Measurements from ENCODE around the gene CCDC167. TPM values are rescaled to one million over a fixed set of nuclear protein-coding genes. Genes with fewer than 3 reads are reported as not detected.

Gene CCDC167
- total RNA-seq, 1 experiment from 2014 or later, result 32.3 TPM

- H3K9me3 Mint-ChIP-seq (ENCODE audit: unreplicated experiment), result no peaks in the 10 kb centered on the region
- POLR2A ChIA-PET, result no interaction called here
- CTCF ChIA-PET, result no interaction called here
- BruUV-seq (replicated peaks), result no TSS peak
- DNase-seq, result no peak
- TF ChIP-seq, protein P1, sequence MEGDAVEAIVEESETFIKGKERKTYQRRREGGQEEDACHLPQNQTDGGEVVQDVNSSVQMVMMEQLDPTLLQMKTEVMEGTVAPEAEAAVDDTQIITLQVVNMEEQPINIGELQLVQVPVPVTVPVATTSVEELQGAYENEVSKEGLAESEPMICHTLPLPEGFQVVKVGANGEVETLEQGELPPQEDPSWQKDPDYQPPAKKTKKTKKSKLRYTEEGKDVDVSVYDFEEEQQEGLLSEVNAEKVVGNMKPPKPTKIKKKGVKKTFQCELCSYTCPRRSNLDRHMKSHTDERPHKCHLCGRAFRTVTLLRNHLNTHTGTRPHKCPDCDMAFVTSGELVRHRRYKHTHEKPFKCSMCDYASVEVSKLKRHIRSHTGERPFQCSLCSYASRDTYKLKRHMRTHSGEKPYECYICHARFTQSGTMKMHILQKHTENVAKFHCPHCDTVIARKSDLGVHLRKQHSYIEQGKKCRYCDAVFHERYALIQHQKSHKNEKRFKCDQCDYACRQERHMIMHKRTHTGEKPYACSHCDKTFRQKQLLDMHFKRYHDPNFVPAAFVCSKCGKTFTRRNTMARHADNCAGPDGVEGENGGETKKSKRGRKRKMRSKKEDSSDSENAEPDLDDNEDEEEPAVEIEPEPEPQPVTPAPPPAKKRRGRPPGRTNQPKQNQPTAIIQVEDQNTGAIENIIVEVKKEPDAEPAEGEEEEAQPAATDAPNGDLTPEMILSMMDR (IDR thresholded peaks at IDR 0.05; ENCODE audit: insufficient read depth in 1 of 2, low read depth in 1 of 2, low read length in 1 of 2, severe bottlenecking in 1 of 2, unreplicated experiment in 1 of 2), result no peak
- H3K36me3 Mint-ChIP-seq (ENCODE audit: insufficient read depth, unreplicated experiment), result no peaks in the 10 kb centered on the region
- Histone ChIP-seq H3K36me3 (ENCODE audit: control insufficient read depth, insufficient read depth, low read length) (no peaks in the 10 kb centered on the region), H3K27me3 (replicated peaks; ENCODE audit: control insufficient read depth, insufficient read depth, low read length) (no peaks in the 10 kb centered on the region), H3K4me3 (ENCODE audit: low read depth, low read length) (no peak overlapping the region), H3K9me3 (no peaks in the 10 kb centered on the region), H3K4me1 (peaks cover 8% of the 10 kb centered on the region)
- no peaks in the 10 kb centered on the region for H3K4me1 Mint-ChIP-seq (ENCODE audit: low read depth, unreplicated experiment)
- intact Hi-C loops (cut with micrococcal nuclease; ENCODE audit: unreplicated experiment), result no loop called here
- H3K4me3 Mint-ChIP-seq (ENCODE audit: unreplicated experiment), result no peak overlapping the region
- H3K27ac Mint-ChIP-seq (ENCODE audit: unreplicated experiment), result no peak overlapping the region
- no peaks in the 10 kb centered on the region for H3K27me3 Mint-ChIP-seq (ENCODE audit: insufficient read depth, unreplicated experiment)
These were observed 43.7 kb upstream of the CCDC167 start for GRCh38 chr6:37543361-37543760.

DNA sequence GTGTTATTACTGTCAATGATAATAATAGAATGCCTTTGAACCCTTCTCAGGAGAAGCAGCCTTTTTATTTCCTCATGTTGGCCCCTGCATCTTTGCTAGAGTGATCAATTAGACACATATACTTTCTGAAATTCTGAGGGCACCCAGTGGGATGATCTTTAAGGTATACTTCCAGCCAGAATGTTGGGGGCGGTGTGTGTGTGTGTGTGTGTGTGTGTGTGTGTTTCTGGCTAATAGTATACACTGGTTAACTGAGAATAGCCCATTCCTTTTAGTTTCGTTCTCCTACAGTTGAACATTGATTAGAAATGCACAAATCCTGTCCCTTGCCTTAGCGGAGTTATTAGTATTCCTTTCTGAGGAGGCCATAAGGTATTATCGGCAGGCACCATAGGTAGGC, 41.7 kb upstream of the CCDC167 start:
- TF ChIP-seq, protein P1 (IDR thresholded peaks at IDR 0.05; ENCODE audit: insufficient read depth in 1 of 2, low read depth in 1 of 2, low read length in 1 of 2, severe bottlenecking in 1 of 2, unreplicated experiment in 1 of 2), result no peak
- intact Hi-C loops (cut with micrococcal nuclease; ENCODE audit: unreplicated experiment), result no loop called here
- Mint-ChIP-seq H3K4me3 (ENCODE audit: unreplicated experiment) (no peak overlapping the region), H3K36me3 (ENCODE audit: insufficient read depth, unreplicated experiment) (no peaks in the 10 kb centered on the region), H3K4me1 (ENCODE audit: low read depth, unreplicated experiment) (no peaks in the 10 kb centered on the region), H3K9me3 (ENCODE audit: unreplicated experiment) (no peaks in the 10 kb centered on the region), H3K27me3 (ENCODE audit: insufficient read depth, unreplicated experiment) (no peaks in the 10 kb centered on the region), H3K27ac (ENCODE audit: unreplicated experiment) (no peak overlapping the region)
- Histone ChIP-seq H3K36me3 (ENCODE audit: control insufficient read depth, insufficient read depth, low read length) (no peaks in the 10 kb centered on the region), H3K4me3 (ENCODE audit: low read depth, low read length) (no peak overlapping the region), H3K9me3 (no peaks in the 10 kb centered on the region), H3K4me1 (peaks cover 6% of the 10 kb centered on the region), H3K27me3 (replicated peaks; ENCODE audit: control insufficient read depth, insufficient read depth, low read length) (no peaks in the 10 kb centered on the region)
- no TSS peak for BruUV-seq (replicated peaks)
- CTCF ChIA-PET, result interaction anchor here (0.6 kb wide), 1 partner anchor 162 kb away, joined by 3 read pairs; no protein-coding TSS in a partner anchor
- no peak for DNase-seq
- POLR2A ChIA-PET, result no interaction called here

- Histone ChIP-seq H3K4me3 (ENCODE audit: low read depth, low read length) (no peak overlapping the region), H3K4me1 (no peaks in the 10 kb centered on the region), H3K36me3 (ENCODE audit: control insufficient read depth, insufficient read depth, low read length) (no peaks in the 10 kb centered on the region), H3K27me3 (replicated peaks; ENCODE audit: control insufficient read depth, insufficient read depth, low read length) (no peaks in the 10 kb centered on the region), H3K9me3 (no peaks in the 10 kb centered on the region)
- no peaks in the 10 kb centered on the region for H3K4me1 Mint-ChIP-seq (ENCODE audit: low read depth, unreplicated experiment)
- TF ChIP-seq, protein P1 (IDR thresholded peaks at IDR 0.05; ENCODE audit: insufficient read depth in 1 of 2, low read depth in 1 of 2, low read length in 1 of 2, severe bottlenecking in 1 of 2, unreplicated experiment in 1 of 2), result no peak
- CTCF ChIA-PET, result no interaction called here
- no peaks in the 10 kb centered on the region for H3K36me3 Mint-ChIP-seq (ENCODE audit: insufficient read depth, unreplicated experiment)
- H3K27me3 Mint-ChIP-seq (ENCODE audit: insufficient read depth, unreplicated experiment), result no peaks in the 10 kb centered on the region
- no peak overlapping the region for H3K4me3 Mint-ChIP-seq (ENCODE audit: unreplicated experiment)
- H3K27ac Mint-ChIP-seq (ENCODE audit: unreplicated experiment), result no peak overlapping the region
- intact Hi-C loops (cut with micrococcal nuclease; ENCODE audit: unreplicated experiment), result no loop called here
- H3K9me3 Mint-ChIP-seq (ENCODE audit: unreplicated experiment), result no peaks in the 10 kb centered on the region
- BruUV-seq (replicated peaks), result no TSS peak
- DNase-seq, result no peak
- POLR2A ChIA-PET, result no interaction called here
These were observed 40.7 kb upstream of the CCDC167 start for GRCh38 chr6:37540390-37540789.

Measured in Caco-2 (cell line).